Measurements from ENCODE around the gene NKRF. TPM values are rescaled to one million over a fixed set of nuclear protein-coding genes. Genes with fewer than 3 reads are reported as not detected.

NKRF gene
- total RNA-seq, 1 donor from 2014 or later, result 3.7 TPM

DNA sequence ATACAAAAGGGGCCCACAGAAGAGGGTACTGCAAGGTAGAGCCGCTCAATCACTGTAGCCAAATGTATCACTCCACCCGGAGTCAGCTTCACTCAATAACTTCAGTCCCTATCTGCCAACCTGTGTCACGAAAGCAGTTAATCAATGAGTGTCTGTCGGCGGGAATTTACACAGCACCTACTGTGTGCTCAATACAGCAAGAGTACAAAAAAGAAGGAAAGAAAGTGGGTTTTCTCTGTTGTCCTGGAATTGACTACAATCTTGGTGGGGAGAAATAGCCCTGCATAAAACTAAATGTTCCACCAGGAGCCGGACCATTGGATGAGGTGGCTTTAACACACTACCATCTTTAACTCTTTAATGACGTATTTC is 780 bp upstream of the NKRF start:
- Histone ChIP-seq H3K4me3 (peak overlapping the region; percentile 81), H3K36me3 (no peaks in the 10 kb centered on the region), H3K27me3 (ENCODE audit: low read depth) (no peaks in the 10 kb centered on the region), H3K9me3 (replicated peaks) (no peaks in the 10 kb centered on the region), H3K27ac (replicated peaks) (peak overlapping the region; percentile 90), H3K4me1 (peaks cover 9% of the 10 kb centered on the region)
- no peak for DNase-seq
- intact Hi-C loops (cut with micrococcal nuclease), result no loop called here
- TF ChIP-seq CTCF (IDR thresholded peaks at IDR 0.05; ENCODE audit: borderline replicate concordance), result no peak

DNA sequence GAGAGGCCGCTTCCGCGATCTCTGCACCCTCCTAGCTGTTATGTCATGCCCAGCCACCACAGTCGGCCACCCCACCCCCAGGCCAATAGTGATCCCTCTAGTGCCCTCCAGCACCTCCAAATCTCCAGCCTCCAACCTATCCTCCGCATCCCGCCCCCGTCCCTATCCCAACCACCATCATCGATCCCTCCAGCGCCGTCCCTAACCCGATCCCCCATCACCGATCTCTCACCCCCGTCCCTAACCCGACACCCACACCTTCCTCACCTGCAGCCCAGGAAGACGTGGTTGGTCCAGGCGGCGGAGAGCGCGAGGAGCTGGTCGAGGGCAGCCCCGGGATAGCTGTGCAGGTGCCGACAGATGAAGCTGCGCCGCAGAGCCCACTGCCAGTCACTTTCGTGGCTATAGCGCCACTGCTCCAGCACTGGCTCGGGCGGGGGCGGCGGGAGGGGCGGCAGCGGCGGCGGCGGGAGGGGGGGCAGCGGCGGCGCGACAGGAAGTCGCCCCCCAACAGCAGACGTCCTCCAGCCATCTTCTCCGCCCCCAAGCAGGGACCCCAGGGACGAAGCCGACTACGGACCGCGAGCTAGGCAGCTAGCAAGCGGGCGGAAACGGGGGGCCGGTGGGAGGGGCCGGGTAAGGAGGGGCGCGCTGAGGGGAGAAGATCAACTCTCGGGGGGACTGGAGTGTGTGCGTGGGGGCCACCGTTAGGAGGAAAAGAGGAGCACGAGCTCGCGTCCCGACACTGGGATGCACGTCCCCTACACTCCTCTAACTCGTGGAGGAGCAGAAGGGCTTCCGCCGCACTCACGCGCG is 552 bp downstream of the NKRF start:
- H3K9me3 ChIP-seq (replicated peaks), result no peaks in the 10 kb centered on the region
- peaks cover 9% of the 10 kb centered on the region for H3K4me1 ChIP-seq
- H3K27me3 ChIP-seq (ENCODE audit: low read depth), result no peaks in the 10 kb centered on the region
- peak; percentile 19 for DNase-seq
- TF ChIP-seq CTCF (IDR thresholded peaks at IDR 0.05; ENCODE audit: borderline replicate concordance), result no peak
- peak overlapping the region; percentile 81 for H3K4me3 ChIP-seq
- H3K36me3 ChIP-seq, result no peaks in the 10 kb centered on the region
- peak overlapping the region; percentile 90 for H3K27ac ChIP-seq (replicated peaks)
- intact Hi-C loops (cut with micrococcal nuclease), result no loop called here

DNA sequence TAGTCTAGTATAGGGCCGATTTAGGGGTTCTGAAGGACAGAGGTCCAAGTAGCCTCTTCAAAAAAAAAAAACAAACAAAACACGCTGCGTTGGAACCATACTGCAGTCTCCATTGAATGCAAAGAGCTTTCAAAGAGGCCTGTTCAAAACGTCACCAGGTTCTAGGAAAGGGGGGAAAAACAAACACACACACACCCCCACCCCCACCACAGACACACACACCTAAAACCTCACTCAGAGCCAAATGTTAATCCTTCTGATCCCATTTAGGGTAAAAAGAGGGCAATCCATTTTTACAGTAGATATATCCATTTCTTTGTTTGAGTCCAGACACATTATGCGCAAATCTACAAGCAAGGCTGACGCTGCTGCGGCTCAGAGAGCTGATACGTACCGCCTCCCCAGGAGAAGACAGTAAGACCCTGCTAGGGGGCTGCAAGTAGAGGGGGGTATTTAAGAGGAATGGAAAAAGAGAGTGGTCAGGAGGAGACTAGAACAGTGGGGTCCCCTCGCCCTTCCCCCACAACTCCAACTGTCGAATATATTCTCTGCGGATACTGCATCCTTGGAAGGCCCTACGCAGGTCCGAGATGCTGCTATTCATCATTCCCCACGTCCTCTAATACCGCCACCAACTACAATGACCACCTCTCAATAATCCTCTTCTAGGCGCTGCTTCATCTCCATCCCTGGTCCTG is 1.3 kb downstream of the NKRF start:
- Histone ChIP-seq H3K4me3 (peak overlapping the region; percentile 81), H3K9me3 (replicated peaks) (no peaks in the 10 kb centered on the region), H3K27ac (replicated peaks) (peak overlapping the region; percentile 90), H3K36me3 (no peaks in the 10 kb centered on the region), H3K4me1 (peaks cover 9% of the 10 kb centered on the region), H3K27me3 (ENCODE audit: low read depth) (no peaks in the 10 kb centered on the region)
- no peak for TF ChIP-seq CTCF (IDR thresholded peaks at IDR 0.05; ENCODE audit: borderline replicate concordance)
- intact Hi-C loops (cut with micrococcal nuclease), result no loop called here
- no peak for DNase-seq

- peaks cover 9% of the 10 kb centered on the region for H3K4me1 ChIP-seq
- H3K27ac ChIP-seq (replicated peaks), result no peak overlapping the region
- no peaks in the 10 kb centered on the region for H3K27me3 ChIP-seq (ENCODE audit: low read depth)
- no peaks in the 10 kb centered on the region for H3K9me3 ChIP-seq (replicated peaks)
- no peak for TF ChIP-seq CTCF (IDR thresholded peaks at IDR 0.05; ENCODE audit: borderline replicate concordance)
- intact Hi-C loops (cut with micrococcal nuclease), result no loop called here
- H3K4me3 ChIP-seq, result no peak overlapping the region
- no peak for DNase-seq
- no peaks in the 10 kb centered on the region for H3K36me3 ChIP-seq
Observed at GRCh38 chrX:119602701-119603255, 3.4 kb downstream of the NKRF start.

GRCh38 chrX:119589810-119590209 is 16.4 kb downstream of the NKRF start:
- no peak for TF ChIP-seq CTCF (IDR thresholded peaks at IDR 0.05; ENCODE audit: borderline replicate concordance)
- Histone ChIP-seq H3K36me3 (peaks cover 21% of the 10 kb centered on the region), H3K27me3 (ENCODE audit: low read depth) (no peaks in the 10 kb centered on the region), H3K4me1 (no peaks in the 10 kb centered on the region), H3K9me3 (replicated peaks) (no peaks in the 10 kb centered on the region), H3K4me3 (no peak overlapping the region), H3K27ac (replicated peaks) (no peak overlapping the region)
- intact Hi-C loops (cut with micrococcal nuclease), result no loop called here
- DNase-seq, result no peak

All from left ventricle myocardium inferior (tissue), 1 donor.